Sigmoid colon (tissue), 4 donors: Measurements from ENCODE around the gene SGSM2.

Experiments
- CTCF ChIP-seq, 4 experiments: fragments of 450-650 bp in 3 of 4; fragments of 200-600 bp in 1 of 4; IDR thresholded peaks; one replicate each; pipeline ENCODE4 v1.5.1; 2016 to 2019; ENCODE audit warnings: antibody characterized with exemption in 4 of 4, mild to moderate bottlenecking in 3 of 4, moderate library complexity in 2 of 4
- POLR2A ChIP-seq, 2 donors: fragments of 450-650 bp; IDR thresholded peaks; one replicate each; pipeline ENCODE4 v1.6.1; 2016; ENCODE audit warnings: antibody characterized with exemption in 2 of 2, mild to moderate bottlenecking in 2 of 2, moderate library complexity in 2 of 2
- POLR2AphosphoS5 ChIP-seq, 4 donors: sonication (generic); formaldehyde crosslinking; IDR thresholded peaks; one replicate each; pipeline ENCODE4 v1.6.1; 2017; ENCODE audit warnings: antibody characterized with exemption in 4 of 4

- TF ChIP-seq CTCF (IDR thresholded peaks at IDR 0.05) (no peak), POLR2A (IDR thresholded peaks at IDR 0.05) (no peak), POLR2AphosphoS5 (IDR thresholded peaks at IDR 0.05) (no peak)
These were observed 54.4 kb downstream of the SGSM2 start for GRCh38 chr17:2391597-2392251.
